HepG2 (cell line): ENCODE results near the gene STK17A. TPM values are rescaled to one million over a fixed set of nuclear protein-coding genes. Genes with fewer than 3 reads are reported as not detected.

ENCODE experiments used
- ATAC-seq: fragments of 200-7000 bp; cut with Tn5 transposase; 3 replicates; pipeline ENCODE4 v1.9.1; 2020; ENCODE audit warnings: mild to moderate bottlenecking, moderate library complexity
- BruUV-seq: library from RNA; stranded (reverse); fragments of 400-500 nt; replicated peaks from 2 replicates; lab custom pipeline; 2021; lab: Mats Ljungman, UMichigan
- CTCF ChIA-PET: fragments of 300-600 bp; formaldehyde crosslinking; extraction: SDS; loops from one replicate; lab custom pipeline; 2021; ENCODE audit warnings: low total read pairs, inconsistent platforms, low intra/inter-chr PET ratio; lab: Yijun Ruan, JAX
- POLR2A ChIA-PET: fragments of 350-600 bp; sonication (Branson Sonifier 250); formaldehyde crosslinking; loops from one replicate; lab custom pipeline; 2020; ENCODE audit warnings: antibody characterized with exemption, inconsistent platforms; lab: Yijun Ruan, JAX
- DNase-seq: peaks from one replicate; pipeline ENCODE4 v3.0.0-alpha.2; 2015; ENCODE audit warnings: low spot score
- FAIRE-seq: peaks from 3 replicates; lab custom pipeline; 2011; peaks lifted over from hg19 to GRCh38; lab: Jason Lieb, UNC
- H2AFZ ChIP-seq: one replicate; pipeline ENCODE4 v1.6.1; 2011; ENCODE audit warnings: low read length, inconsistent platforms
- H3K27ac ChIP-seq: fragments of 300-600 bp; 3 replicates; pipeline ENCODE4 v1.8.0; 2011; ENCODE audit warnings: mixed run types, mild to moderate bottlenecking, mixed read lengths, low read length, inconsistent platforms; ENCODE audit not compliant: insufficient read depth; ENCODE audit errors: extremely low read length
- H3K27me3 ChIP-seq, 2 experiments: fragments of 200-600 bp in 1 of 2; 2 replicates in 1 of 2; 3 replicates in 1 of 2; pipeline versions ENCODE4 v1.6.0 to v1.8.0; 2011; ENCODE audit warnings: low read length in 2 of 2, mild to moderate bottlenecking in 2 of 2, moderate library complexity in 2 of 2, inconsistent platforms in 1 of 2; ENCODE audit not compliant: insufficient read depth in 2 of 2, control insufficient read depth in 1 of 2
- H3K36me3 ChIP-seq, 2 experiments: fragments of 200-600 bp in 1 of 2; replicated peaks in 1 of 2; 2 replicates in 1 of 2; 3 replicates in 1 of 2; pipeline versions ENCODE4 v1.5.1 to v1.8.0; 2011; ENCODE audit warnings: low read length in 2 of 2, inconsistent platforms in 1 of 2; ENCODE audit not compliant: insufficient read depth in 2 of 2, control insufficient read depth in 1 of 2
- H3K4me1 ChIP-seq: 2 replicates; pipeline ENCODE4 v1.5.1; 2012; ENCODE audit warnings: low read length, inconsistent platforms; ENCODE audit not compliant: insufficient read depth
- H3K4me2 ChIP-seq: 2 replicates; pipeline ENCODE4 v1.6.0; 2011; ENCODE audit warnings: low read depth, low read length, inconsistent platforms
- H3K4me3 ChIP-seq, 3 experiments: fragments of 200-600 bp in 1 of 3; sonication (generic), shearing (Covaris generic) in 1 of 3; replicated peaks in 1 of 3; 2 replicates each; pipeline ENCODE4 v1.5.1; 2011 to 2016; ENCODE audit warnings: low read length in 3 of 3, inconsistent platforms in 2 of 3, low read depth in 2 of 3, mild to moderate bottlenecking in 2 of 3, control low read depth in 1 of 3, mixed read lengths in 1 of 3; ENCODE audit not compliant: insufficient read depth in 1 of 3
- H3K79me2 ChIP-seq: one replicate; pipeline ENCODE4 v1.6.1; 2011; ENCODE audit warnings: low read length, inconsistent platforms; ENCODE audit not compliant: insufficient read depth
- H3K9ac ChIP-seq: 2 replicates; pipeline ENCODE4 v1.6.0; 2011; ENCODE audit warnings: mild to moderate bottlenecking, low read depth, low read length, inconsistent platforms; ENCODE audit not compliant: insufficient read depth
- H3K9me3 ChIP-seq: 2 replicates; pipeline ENCODE4 v1.5.1; 2012; ENCODE audit warnings: mild to moderate bottlenecking, low read length
- H4K20me1 ChIP-seq: 2 replicates; pipeline ENCODE4 v1.6.0; 2011; ENCODE audit warnings: inconsistent platforms, mild to moderate bottlenecking, low read length, moderate library complexity; ENCODE audit not compliant: insufficient read depth
- BHLHE40 ChIP-seq: IDR thresholded peaks from 2 replicates; pipeline ENCODE4 v1.6.1; 2011; ENCODE audit warnings: low read length, improper control_type of control experiment
- DDIT3 ChIP-seq: sonication (generic); formaldehyde crosslinking; IDR thresholded peaks from 2 replicates; pipeline ENCODE4 v1.4.0; 2020; ENCODE audit warnings: mild to moderate bottlenecking, missing genetic modification reagents
- DRAP1 ChIP-seq: IDR thresholded peaks from 2 replicates; pipeline ENCODE4 v1.6.1; 2016; ENCODE audit warnings: missing genetic modification reagents, missing compliant biosample characterization
- ELK4 ChIP-seq: sonication (generic); formaldehyde crosslinking; IDR thresholded peaks from 2 replicates; pipeline ENCODE4 v1.9.0; 2021; ENCODE audit warnings: missing genetic modification reagents, borderline replicate concordance
- KDM3A ChIP-seq: IDR thresholded peaks from 2 replicates; pipeline ENCODE4 v1.6.1; 2018; ENCODE audit warnings: low read depth, missing compliant biosample characterization
- MLX ChIP-seq: IDR thresholded peaks from 2 replicates; pipeline ENCODE4 v1.6.1; 2016
- POLR2G ChIP-seq: fragments of 200-400 bp; formaldehyde crosslinking; IDR thresholded peaks from 2 replicates; pipeline ENCODE4 v1.6.1; 2018; ENCODE audit warnings: mild to moderate bottlenecking, low read depth, low read length, moderate library complexity
- TFAP4 ChIP-seq: sonication (generic); IDR thresholded peaks from 2 replicates; pipeline ENCODE4 v1.6.1; 2016; ENCODE audit warnings: low read depth, borderline replicate concordance
- ZBTB25 ChIP-seq: IDR thresholded peaks from 2 replicates; pipeline ENCODE4 v1.6.1; 2018; ENCODE audit warnings: missing genetic modification reagents
- ZNF598 ChIP-seq: sonication (generic); formaldehyde crosslinking; IDR thresholded peaks from 2 replicates; pipeline ENCODE4 v1.5.1; 2020; ENCODE audit warnings: mild to moderate bottlenecking, missing genetic modification reagents, borderline replicate concordance
- ZSCAN22 ChIP-seq: sonication (generic); formaldehyde crosslinking; IDR thresholded peaks from 2 replicates; pipeline ENCODE4 v1.4.0; 2020; ENCODE audit warnings: mild to moderate bottlenecking, missing genetic modification reagents
- WGBS: methylation state at CpG from one replicate; pipeline ENCODE4 v1.1.6; 2017; ENCODE audit warnings: low lambda C conversion rate; 5-methylcytosine and 5-hydroxymethylcytosine counted together
- in situ Hi-C: cut with HindIII; loops from 2 replicates; pipeline ENCODE4 v1.10.0; 2017; ENCODE audit warnings: low pct_unique_long_range_greater_than_20kb; ENCODE audit not compliant: extremely low pct_ligation_motif_present
- intact Hi-C: fragments of 100-400 bp; cut with micrococcal nuclease; formaldehyde crosslinking; loops from one replicate; pipeline ENCODE4 v1.10.0; 2022; ENCODE audit not compliant: unreplicated experiment
- polyA plus RNA-seq, 8 experiments: library from polyadenylated mRNA; depleted of rRNA in 3 of 8; stranded (reverse) in 7 of 8; unstranded in 1 of 8; fragments of >200 nt; fragmentation: Illumina TruSeq in 4 of 8; extraction: Trizol in 4 of 8; gene quantifications; 2 replicates each; pipeline versions ENCODE4 v1.2.1 to v1.2.3, GENCODE V29; 2011 to 2016; ENCODE audit warnings: low read depth in 4 of 8, missing spikeins in 1 of 8, mixed read lengths in 1 of 8; ENCODE audit not compliant: insufficient read depth in 1 of 8
- total RNA-seq, 5 experiments: library from RNA; depleted of rRNA; stranded (reverse); fragments of >200 nt; fragmentation: Illumina TruSeq; extraction: Trizol; gene quantifications; 2 replicates each; pipeline ENCODE4 v1.2.3, GENCODE V29; 2016; ENCODE audit warnings: low read depth in 1 of 5

STK17A gene
- total and polyA plus RNA-seq, 2 of the 13 experiments (the other 11 are each of a cell fraction or from before 2014, with no cell fraction given) = 18.6 to 24.3 TPM

GRCh38 chr7:43538404-43538771, 44.5 kb upstream of the STK17A start:
- ATAC-seq (no peak), FAIRE-seq (no peak), DNase-seq (no peak)
- Histone ChIP-seq H4K20me1 (no peaks in the 10 kb centered on the region), H3K4me2 (no peak overlapping the region), H3K27me3 (peaks cover 0 to 8% of the 10 kb centered on the region in 2 experiments; a peak in 3 of 5 replicates), H2AFZ (no peak overlapping the region), H3K79me2 (no peaks in the 10 kb centered on the region), H3K4me1 (no peaks in the 10 kb centered on the region), H3K9me3 (no peaks in the 10 kb centered on the region), H3K4me3 (no peak overlapping the region), H3K9ac (no peak overlapping the region), H3K36me3 (no peaks in the 10 kb centered on the region), H3K27ac (no peak overlapping the region)
- no TSS peak for BruUV-seq
- intact Hi-C loops (no loop called here), in situ Hi-C loops (no loop called here)
- TF ChIP-seq ELK4 (CRISPR knock-in tag) (no peak), KDM3A (CRISPR knock-in tag) (no peak), POLR2G (no peak), MLX (CRISPR knock-in tag) (no peak), DRAP1 (CRISPR knock-in tag) (no peak)
- CTCF ChIA-PET = no interaction called here
- 36% methylated on average over 4 of the region's 4 CpGs for WGBS
- POLR2A ChIA-PET = interaction anchor here (1.6 kb wide), 1 partner anchor 44 kb away, joined by 3 read pairs; the partner anchor contains the start of gene STK17A

GRCh38 chr7:43540471-43540870, 42.4 kb upstream of the STK17A start:
- in situ Hi-C loops = no loop called here
- no peak for ATAC-seq
- no peaks in the 10 kb centered on the region for H3K36me3 ChIP-seq
- H3K4me3 ChIP-seq = no peak overlapping the region
- intact Hi-C loops = no loop called here
- H3K4me1 ChIP-seq = no peaks in the 10 kb centered on the region
- no peak for FAIRE-seq
- H3K27me3 ChIP-seq = peaks cover 0 to 3% of the 10 kb centered on the region in 2 experiments; a peak in 2 of 5 replicates
- H3K27ac ChIP-seq = no peak overlapping the region
- DNase-seq = no peak
- no TSS peak for BruUV-seq
- H3K4me2 ChIP-seq = no peak overlapping the region
- POLR2A ChIA-PET = no interaction called here
- 55% methylated on average over 3 of the region's 3 CpGs for WGBS
- no peaks in the 10 kb centered on the region for H3K79me2 ChIP-seq
- no peak overlapping the region for H3K9ac ChIP-seq
- CTCF ChIA-PET = no interaction called here
- no peak overlapping the region for H2AFZ ChIP-seq
- no peaks in the 10 kb centered on the region for H4K20me1 ChIP-seq
- H3K9me3 ChIP-seq = no peaks in the 10 kb centered on the region
- TF ChIP-seq TFAP4 (no peak), DDIT3 (no peak), ZBTB25 (no peak), ZNF598 (CRISPR knock-in tag) (no peak), BHLHE40 (no peak), ZSCAN22 (CRISPR knock-in tag) (no peak)
